MM.1S (cell line): Measurements from ENCODE around the gene PRKCZ.

ENCODE experiments used
- DNase-seq: peaks from one replicate; pipeline ENCODE4 v3.0.0-alpha.2; 2015
- H2AFZ ChIP-seq: fragments of 300-600 bp; sonication (generic); 2 replicates; pipeline ENCODE4 v1.6.0; 2016; ENCODE audit warnings: antibody characterized with exemption, low read length
- H3F3A ChIP-seq: fragments of 300-600 bp; sonication (generic); 2 replicates; pipeline ENCODE4 v1.6.1; 2016; ENCODE audit warnings: mild to moderate bottlenecking, antibody characterized with exemption, low read length, moderate library complexity, mixed read lengths; ENCODE audit not compliant: insufficient read depth
- H3K27ac ChIP-seq: fragments of 300-600 bp; sonication (generic); 2 replicates; pipeline ENCODE4 v1.5.1; 2016; ENCODE audit warnings: mild to moderate bottlenecking, low read length
- H3K27me3 ChIP-seq: fragments of 300-600 bp; sonication (generic); replicated peaks from 2 replicates; pipeline ENCODE4 v1.6.0; 2016; ENCODE audit warnings: low read length; ENCODE audit not compliant: insufficient read depth
- H3K36me3 ChIP-seq: fragments of 300-600 bp; sonication (generic); replicated peaks from 2 replicates; pipeline ENCODE4 v1.6.1; 2016; ENCODE audit warnings: mild to moderate bottlenecking, low read length, mixed read lengths; ENCODE audit not compliant: insufficient read depth
- H3K4me1 ChIP-seq: fragments of 300-600 bp; sonication (generic); 2 replicates; pipeline ENCODE4 v1.6.1; 2016; ENCODE audit warnings: low read length, mixed read lengths
- H3K4me2 ChIP-seq: fragments of 300-600 bp; sonication (generic); 2 replicates; pipeline ENCODE4 v1.6.0; 2016; ENCODE audit warnings: low read depth, low read length
- H3K4me3 ChIP-seq: fragments of 300-600 bp; sonication (generic); 2 replicates; pipeline ENCODE4 v1.5.1; 2016; ENCODE audit warnings: low read length, mixed read lengths
- H3K79me2 ChIP-seq: fragments of 300-600 bp; sonication (generic); 2 replicates; pipeline ENCODE4 v1.6.1; 2016; ENCODE audit warnings: mixed run types, low read length, mixed read lengths
- H3K9ac ChIP-seq: fragments of 300-600 bp; sonication (generic); 2 replicates; pipeline ENCODE4 v1.6.1; 2016; ENCODE audit warnings: low read length, mixed read lengths
- H3K9me2 ChIP-seq: fragments of 300-600 bp; sonication (generic); replicated peaks from 2 replicates; pipeline ENCODE4 v1.6.1; 2016; ENCODE audit warnings: mild to moderate bottlenecking, low read length, mixed read lengths; ENCODE audit not compliant: insufficient read depth
- H3K9me3 ChIP-seq: fragments of 300-600 bp; sonication (generic); replicated peaks from 2 replicates; pipeline ENCODE4 v1.6.1; 2016; ENCODE audit warnings: mild to moderate bottlenecking, low read length, mixed read lengths; ENCODE audit not compliant: insufficient read depth
- H4K20me1 ChIP-seq: fragments of 300-600 bp; sonication (generic); 2 replicates; pipeline ENCODE4 v1.6.1; 2016; ENCODE audit warnings: mild to moderate bottlenecking, low read length, moderate library complexity, mixed read lengths; ENCODE audit not compliant: insufficient read depth
- CTCF ChIP-seq: fragments of 300-600 bp; sonication (generic); IDR thresholded peaks from 2 replicates; pipeline ENCODE4 v1.5.1; 2016; ENCODE audit warnings: antibody characterized with exemption, low read length, mixed read lengths
- EZH2 ChIP-seq: fragments of 300-600 bp; sonication (generic); optimal IDR thresholded peaks from 2 replicates; pipeline ENCODE3; 2017; ENCODE audit warnings: low read depth, mild to moderate bottlenecking, antibody characterized with exemption, low read length, mixed read lengths
- EZH2phosphoT487 ChIP-seq: fragments of 300-600 bp; sonication (generic); IDR thresholded peaks from 2 replicates; pipeline ENCODE4 v1.6.1; 2018; ENCODE audit warnings: antibody characterized with exemption, low read length

Gene PRKCZ

GRCh38 chr1:2229037-2229864, 179.0 kb downstream of the PRKCZ start:
- Histone ChIP-seq H2AFZ (0 out of 2 replicates have a peak overlapping the region, but pooled peaks have one; percentile 34), H3K27me3 (peaks cover 22% of the 10 kb centered on the region), H3K9me3 (no peaks in the 10 kb centered on the region), H3K9me2 (no peaks in the 10 kb centered on the region), H3K36me3 (no peaks in the 10 kb centered on the region), H4K20me1 (no peaks in the 10 kb centered on the region), H3K9ac (peak overlapping the region; percentile 23; the same call in 1 of the 2 replicates), H3K79me2 (peaks cover 54% of the 10 kb centered on the region), H3K4me1 (peaks cover 14% of the 10 kb centered on the region; the same call in 1 of the 2 replicates), H3F3A (no peaks in the 10 kb centered on the region), H3K4me2 (peak overlapping the region; percentile 92), H3K4me3 (peak overlapping the region; percentile 69), H3K27ac (no peak overlapping the region)
- peak; percentile 43 for DNase-seq
- TF ChIP-seq EZH2 (no peak), CTCF (no peak), EZH2phosphoT487 (no peak)

- no peak for DNase-seq
Observed at GRCh38 chr1:2229911-2230731, 179.9 kb downstream of the PRKCZ start.

More at GRCh38 chr1:2229911-2230731, 179.9 kb downstream of the PRKCZ start:
- Histone ChIP-seq H3K79me2 (peaks cover 60% of the 10 kb centered on the region), H3K27me3 (peaks cover 13% of the 10 kb centered on the region), H3K4me2 (peak overlapping the region; percentile 92), H3K9me3 (no peaks in the 10 kb centered on the region), H3K27ac (no peak overlapping the region), H3K4me1 (peaks cover 14% of the 10 kb centered on the region; the same call in 1 of the 2 replicates), H4K20me1 (no peaks in the 10 kb centered on the region), H3F3A (no peaks in the 10 kb centered on the region), H3K9me2 (no peaks in the 10 kb centered on the region), H3K9ac (no peak overlapping the region), H3K36me3 (no peaks in the 10 kb centered on the region), H2AFZ (no peak overlapping the region), H3K4me3 (0 out of 2 replicates have a peak overlapping the region, but pooled peaks have one; percentile 12)
- TF ChIP-seq EZH2phosphoT487: no peak
- no peak for TF ChIP-seq EZH2
- TF ChIP-seq CTCF: no peak
